ENCODE results near the gene ADGRB2. TPM values are rescaled to one million over a fixed set of nuclear protein-coding genes. Genes with fewer than 3 reads are reported as not detected.

Gene ADGRB2
- total RNA-seq, 1 donor: 5.8 TPM

- H3K79me2 ChIP-seq (ENCODE audit: insufficient read depth, low read length): no peaks in the 10 kb centered on the region
- H2AFZ ChIP-seq (ENCODE audit: low read length): no peak overlapping the region
- H3K4me1 ChIP-seq (ENCODE audit: insufficient read depth, low read length): peaks cover 23% of the 10 kb centered on the region
- no peaks in the 10 kb centered on the region for H3K9me3 ChIP-seq (ENCODE audit: low read depth, low read length)
- no peak overlapping the region for H3K4me2 ChIP-seq (ENCODE audit: insufficient read depth, low read length)
- no peaks in the 10 kb centered on the region for H3K36me3 ChIP-seq (ENCODE audit: insufficient read depth, low read length)
- no peak for TF ChIP-seq CTCF (IDR thresholded peaks at IDR 0.05; ENCODE audit: extremely low read depth, low read depth, low read length)
- H4K20me1 ChIP-seq (ENCODE audit: insufficient read depth, low read length): peaks cover 26% of the 10 kb centered on the region
- no peaks in the 10 kb centered on the region for H3K27me3 ChIP-seq (ENCODE audit: insufficient read depth, low read length)
- no peak for DNase-seq (ENCODE audit: insufficient read length, low spot score, missing footprints)
- H3K4me3 ChIP-seq (ENCODE audit: insufficient read depth, low read length): no peak overlapping the region
- no peak overlapping the region for H3K27ac ChIP-seq (ENCODE audit: low read depth, low read length)
Measured at GRCh38 chr1:31753707-31754349, 10.3 kb downstream of the ADGRB2 start.

DNA sequence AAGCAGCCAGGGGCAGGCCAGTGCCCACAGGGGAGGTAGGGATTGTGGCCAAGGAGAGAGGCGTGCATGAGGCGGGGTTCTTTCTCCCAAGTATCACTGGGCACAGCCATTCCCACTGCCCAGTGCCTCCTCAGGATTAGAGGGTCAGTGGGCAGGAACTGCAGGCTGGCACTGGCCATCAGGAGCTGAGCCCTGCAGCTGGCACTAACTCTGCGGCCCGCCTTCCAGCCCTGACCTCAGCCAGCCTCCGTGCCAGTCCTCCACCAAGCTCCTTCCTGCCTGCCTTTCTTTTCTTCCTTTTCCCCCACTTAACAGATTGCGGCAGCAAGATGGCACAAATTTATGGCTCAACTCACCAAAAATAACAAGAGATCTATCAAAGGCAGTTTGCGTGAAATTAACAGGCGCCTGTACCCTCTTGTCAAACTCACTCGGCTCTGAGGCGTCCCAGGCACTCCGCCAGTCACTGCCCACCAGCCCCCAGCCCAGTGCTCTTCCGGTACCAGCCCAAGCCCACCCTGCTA is 11.1 kb downstream of the ADGRB2 start:
- no peak for DNase-seq (ENCODE audit: insufficient read length, low spot score, missing footprints)
- no peak overlapping the region for H3K4me3 ChIP-seq (ENCODE audit: insufficient read depth, low read length)
- no peak for TF ChIP-seq CTCF (IDR thresholded peaks at IDR 0.05; ENCODE audit: extremely low read depth, low read depth, low read length)
- no peaks in the 10 kb centered on the region for H3K9me3 ChIP-seq (ENCODE audit: low read depth, low read length)
- H3K79me2 ChIP-seq (ENCODE audit: insufficient read depth, low read length): no peaks in the 10 kb centered on the region
- H3K27ac ChIP-seq (ENCODE audit: low read depth, low read length): no peak overlapping the region
- peaks cover 23% of the 10 kb centered on the region for H3K4me1 ChIP-seq (ENCODE audit: insufficient read depth, low read length)
- no peaks in the 10 kb centered on the region for H3K36me3 ChIP-seq (ENCODE audit: insufficient read depth, low read length)
- no peak overlapping the region for H2AFZ ChIP-seq (ENCODE audit: low read length)
- H3K4me2 ChIP-seq (ENCODE audit: insufficient read depth, low read length): no peak overlapping the region
- H3K27me3 ChIP-seq (ENCODE audit: insufficient read depth, low read length): no peaks in the 10 kb centered on the region
- peaks cover 32% of the 10 kb centered on the region for H4K20me1 ChIP-seq (ENCODE audit: insufficient read depth, low read length)

- Histone ChIP-seq H4K20me1 (ENCODE audit: insufficient read depth, low read length) (peaks cover 33% of the 10 kb centered on the region), H2AFZ (ENCODE audit: low read length) (no peak overlapping the region), H3K36me3 (ENCODE audit: insufficient read depth, low read length) (no peaks in the 10 kb centered on the region), H3K4me3 (ENCODE audit: insufficient read depth, low read length) (no peak overlapping the region), H3K4me2 (ENCODE audit: insufficient read depth, low read length) (no peak overlapping the region), H3K27me3 (ENCODE audit: insufficient read depth, low read length) (no peaks in the 10 kb centered on the region), H3K27ac (ENCODE audit: low read depth, low read length) (no peak overlapping the region), H3K79me2 (ENCODE audit: insufficient read depth, low read length) (no peaks in the 10 kb centered on the region), H3K4me1 (ENCODE audit: insufficient read depth, low read length) (peaks cover 23% of the 10 kb centered on the region), H3K9me3 (ENCODE audit: low read depth, low read length) (no peaks in the 10 kb centered on the region)
- DNase-seq (ENCODE audit: insufficient read length, low spot score, missing footprints): no peak
- no peak for TF ChIP-seq CTCF (IDR thresholded peaks at IDR 0.05; ENCODE audit: extremely low read depth, low read depth, low read length)
Measured at GRCh38 chr1:31752258-31752657, 11.9 kb downstream of the ADGRB2 start.

GRCh38 chr1:31751822-31752241 is 12.3 kb downstream of the ADGRB2 start:
- H3K79me2 ChIP-seq (ENCODE audit: insufficient read depth, low read length): no peaks in the 10 kb centered on the region
- peaks cover 23% of the 10 kb centered on the region for H3K4me1 ChIP-seq (ENCODE audit: insufficient read depth, low read length)
- no peak overlapping the region for H3K27ac ChIP-seq (ENCODE audit: low read depth, low read length)
- H3K4me3 ChIP-seq (ENCODE audit: insufficient read depth, low read length): no peak overlapping the region
- no peak overlapping the region for H2AFZ ChIP-seq (ENCODE audit: low read length)
- H3K36me3 ChIP-seq (ENCODE audit: insufficient read depth, low read length): no peaks in the 10 kb centered on the region
- H3K9me3 ChIP-seq (ENCODE audit: low read depth, low read length): no peaks in the 10 kb centered on the region
- H3K4me2 ChIP-seq (ENCODE audit: insufficient read depth, low read length): no peak overlapping the region
- no peaks in the 10 kb centered on the region for H3K27me3 ChIP-seq (ENCODE audit: insufficient read depth, low read length)
- no peak for TF ChIP-seq CTCF (IDR thresholded peaks at IDR 0.05; ENCODE audit: extremely low read depth, low read depth, low read length)
- no peak for DNase-seq (ENCODE audit: insufficient read length, low spot score, missing footprints)
- peaks cover 33% of the 10 kb centered on the region for H4K20me1 ChIP-seq (ENCODE audit: insufficient read depth, low read length)

Data from osteoblast (primary cell).